HepG2 (cell line): ENCODE measurements around the gene FAM174C. TPM values are rescaled to one million over a fixed set of nuclear protein-coding genes. Genes with fewer than 3 reads are reported as not detected.

Experiments
- ARHGAP35 ChIP-seq: sonication (generic); formaldehyde crosslinking; IDR thresholded peaks from 2 replicates; pipeline ENCODE4 v1.9.0; 2022; ENCODE audit warnings: mild to moderate bottlenecking, inconsistent platforms, moderate library complexity, missing genetic modification reagents, borderline replicate concordance
- EEA1 ChIP-seq: sonication (generic); formaldehyde crosslinking; IDR thresholded peaks from 2 replicates; pipeline ENCODE4 v1.5.1; 2020; ENCODE audit warnings: mild to moderate bottlenecking, missing genetic modification reagents, borderline replicate concordance
- FOXJ3 ChIP-seq: sonication (generic); formaldehyde crosslinking; IDR thresholded peaks from 2 replicates; pipeline ENCODE4 v1.4.0; 2020; ENCODE audit warnings: missing genetic modification reagents, mild to moderate bottlenecking, borderline replicate concordance
- GATAD1 ChIP-seq: IDR thresholded peaks from 2 replicates; pipeline ENCODE4 v1.6.1; 2016; ENCODE audit warnings: missing genetic modification reagents, missing compliant biosample characterization
- POLR2A ChIP-seq, 2 experiments: IDR thresholded peaks; 2 replicates each; pipeline ENCODE4 v1.6.1; 2011; ENCODE audit warnings: low read depth in 2 of 2, low read length in 2 of 2, mild to moderate bottlenecking in 1 of 2, moderate library complexity in 1 of 2; ENCODE audit not compliant: insufficient read depth in 1 of 2
- RAD21 ChIP-seq: fragments of 450-650 bp; formaldehyde crosslinking; IDR thresholded peaks from 2 replicates; pipeline ENCODE4 v1.5.0; 2020; ENCODE audit warnings: mild to moderate bottlenecking
- SALL1 ChIP-seq: sonication (generic); formaldehyde crosslinking; IDR thresholded peaks from 2 replicates; pipeline ENCODE4 v1.8.0; 2022; ENCODE audit warnings: mild to moderate bottlenecking, missing genetic modification reagents
- TEAD3 ChIP-seq: optimal IDR thresholded peaks from 2 replicates; pipeline ENCODE3; 2016; ENCODE audit warnings: borderline replicate concordance
- XRCC5 ChIP-seq: fragments of 200-400 bp; formaldehyde crosslinking; optimal IDR thresholded peaks from 2 replicates; pipeline ENCODE3; 2017; ENCODE audit warnings: mild to moderate bottlenecking, low read length
- YY1 ChIP-seq: IDR thresholded peaks from 2 replicates; pipeline ENCODE4 v1.6.1; 2011; ENCODE audit warnings: low read length, low read depth, moderate library complexity, mild to moderate bottlenecking; ENCODE audit not compliant: insufficient read depth, insufficient replicate concordance
- ZBTB7A ChIP-seq: sonication (generic); formaldehyde crosslinking; IDR thresholded peaks from 2 replicates; pipeline ENCODE4 v1.8.0; 2022; ENCODE audit warnings: mild to moderate bottlenecking, missing genetic modification reagents
- ZFY ChIP-seq: sonication (generic); formaldehyde crosslinking; IDR thresholded peaks from 2 replicates; pipeline ENCODE4 v1.4.0; 2020; ENCODE audit warnings: missing genetic modification reagents
- ZNF180 ChIP-seq: sonication (generic); formaldehyde crosslinking; IDR thresholded peaks from 2 replicates; pipeline ENCODE4 v1.4.0; 2020; ENCODE audit warnings: low read depth, missing genetic modification reagents, borderline replicate concordance
- ZNF225 ChIP-seq: sonication (generic); formaldehyde crosslinking; IDR thresholded peaks from 2 replicates; pipeline ENCODE4 v1.4.0; 2020; ENCODE audit warnings: mild to moderate bottlenecking, missing genetic modification reagents
- ZNF3 ChIP-seq: IDR thresholded peaks from 2 replicates; pipeline ENCODE4 v1.7.0; 2017; ENCODE audit warnings: inconsistent platforms
- ZNF501 ChIP-seq: sonication (generic); formaldehyde crosslinking; IDR thresholded peaks from 2 replicates; pipeline ENCODE4 v1.5.1; 2020; ENCODE audit warnings: mild to moderate bottlenecking, moderate library complexity, missing genetic modification reagents
- ZNF598 ChIP-seq: sonication (generic); formaldehyde crosslinking; IDR thresholded peaks from 2 replicates; pipeline ENCODE4 v1.5.1; 2020; ENCODE audit warnings: mild to moderate bottlenecking, missing genetic modification reagents, borderline replicate concordance
- ZNF605 ChIP-seq: sonication (generic); formaldehyde crosslinking; IDR thresholded peaks from 2 replicates; pipeline ENCODE4 v1.8.0; 2022; ENCODE audit warnings: mild to moderate bottlenecking, missing genetic modification reagents
- ZNF703 ChIP-seq: sonication (generic); formaldehyde crosslinking; IDR thresholded peaks from 2 replicates; pipeline ENCODE4 v1.5.1; 2020; ENCODE audit warnings: missing genetic modification reagents, mild to moderate bottlenecking, moderate library complexity, borderline replicate concordance
- ZNF781 ChIP-seq: sonication (generic); formaldehyde crosslinking; IDR thresholded peaks from 2 replicates; pipeline ENCODE4 v1.5.1; 2020; ENCODE audit warnings: borderline replicate concordance, mild to moderate bottlenecking, missing genetic modification reagents; ENCODE audit errors: not compliant biosample characterization
- polyA plus RNA-seq, 8 experiments: library from polyadenylated mRNA; depleted of rRNA in 3 of 8; stranded (reverse) in 7 of 8; unstranded in 1 of 8; fragments of >200 nt; fragmentation: Illumina TruSeq in 4 of 8; extraction: Trizol in 4 of 8; gene quantifications; 2 replicates each; pipeline versions ENCODE4 v1.2.1 to v1.2.3, GENCODE V29; 2011 to 2016; ENCODE audit warnings: low read depth in 4 of 8, missing spikeins in 1 of 8, mixed read lengths in 1 of 8; ENCODE audit not compliant: insufficient read depth in 1 of 8
- total RNA-seq, 5 experiments: library from RNA; depleted of rRNA; stranded (reverse); fragments of >200 nt; fragmentation: Illumina TruSeq; extraction: Trizol; gene quantifications; 2 replicates each; pipeline ENCODE4 v1.2.3, GENCODE V29; 2016; ENCODE audit warnings: low read depth in 1 of 5
- TF ChIP-seq, protein P1 (sequence below): IDR thresholded peaks from 2 replicates; pipeline ENCODE4 v1.6.1; 2018; ENCODE audit warnings: missing genetic modification reagents, mild to moderate bottlenecking, missing compliant biosample characterization
- TF ChIP-seq, protein P2 (sequence below): sonication (generic); formaldehyde crosslinking; IDR thresholded peaks from 2 replicates; pipeline ENCODE4 v1.8.0; 2022; ENCODE audit warnings: missing genetic modification reagents, mild to moderate bottlenecking, moderate library complexity, borderline replicate concordance
- TF ChIP-seq, protein P3 (sequence below): IDR thresholded peaks from 2 replicates; pipeline ENCODE4 v1.6.1; 2016; ENCODE audit warnings: low read depth, control low read depth
- TF ChIP-seq, protein P4 (sequence below): IDR thresholded peaks from 2 replicates; pipeline ENCODE4 v1.6.1; 2016; ENCODE audit warnings: missing biosample characterization, missing genetic modification reagents, low read depth

The FAM174C gene
- total and polyA plus RNA-seq, 2 of the 13 experiments (the other 11 are each of a cell fraction or from before 2014, with no cell fraction given), result 19.5 to 31.3 TPM

DNA sequence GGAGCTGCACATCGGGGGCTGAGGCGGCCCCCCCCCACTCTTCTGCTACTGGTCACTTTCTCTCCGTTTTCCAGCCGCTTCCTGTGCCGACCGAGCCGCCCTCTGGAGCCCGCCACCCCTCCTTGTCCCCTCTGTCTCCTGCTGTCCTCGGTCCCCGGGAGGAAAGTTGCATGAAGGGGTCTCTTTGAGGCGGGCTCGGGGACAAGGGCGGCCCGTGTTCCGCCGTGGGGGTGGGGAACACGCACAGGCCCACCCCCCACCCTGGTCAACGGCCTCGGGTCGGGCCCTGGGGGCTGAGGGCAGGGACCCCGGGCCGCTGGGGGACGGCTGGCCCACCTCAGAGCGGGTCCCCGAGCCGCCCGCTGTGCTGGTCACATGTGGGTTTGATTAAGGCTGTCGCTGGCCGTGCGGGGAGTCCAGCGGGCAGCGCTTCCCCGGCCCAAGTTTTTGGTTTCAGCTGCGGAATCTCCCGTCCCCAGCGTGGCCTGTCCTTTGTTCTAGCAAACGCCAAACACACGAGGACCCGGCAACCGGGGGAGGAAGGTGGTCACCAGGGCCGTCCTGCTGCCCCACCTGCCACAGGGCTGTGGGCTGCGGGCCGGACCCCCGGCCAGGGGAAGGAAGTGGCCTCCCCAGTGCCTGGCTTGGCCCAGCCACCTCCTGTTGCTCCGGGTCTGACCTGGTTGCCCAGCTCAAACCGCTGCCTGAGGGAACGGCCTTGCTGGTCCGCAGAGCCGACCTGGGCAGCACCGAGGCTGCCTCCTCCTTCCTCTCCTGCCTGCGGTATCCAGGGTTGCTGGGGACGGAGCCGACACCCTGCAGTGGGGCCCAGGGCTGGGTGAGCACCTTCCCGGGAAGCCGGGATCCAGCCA is 12.3 kb downstream of the FAM174C start (continued):
- TF ChIP-seq TEAD3 (CRISPR knock-in tag), result no peak
- 0 out of 2 replicates have a peak, but pooled peaks have one; percentile 22 for TF ChIP-seq ZNF598 (CRISPR knock-in tag)
- no peak for TF ChIP-seq ZNF703 (CRISPR knock-in tag)
- TF ChIP-seq ZFY (CRISPR knock-in tag), result peak; percentile 38
- TF ChIP-seq EEA1, result no peak
- TF ChIP-seq POLR2A (IDR thresholded peaks at IDR 0.05; ENCODE audit: insufficient read depth in 1 of 2, low read depth in 2 of 2, low read length in 2 of 2), result 0 out of 4 replicates have a peak, but pooled peaks of 1 of the 2 experiments have one; percentile 11
- no peak for TF ChIP-seq GATAD1 (CRISPR knock-in tag)
- no peak for TF ChIP-seq ZNF781 (CRISPR knock-in tag)
- TF ChIP-seq, protein P1, sequence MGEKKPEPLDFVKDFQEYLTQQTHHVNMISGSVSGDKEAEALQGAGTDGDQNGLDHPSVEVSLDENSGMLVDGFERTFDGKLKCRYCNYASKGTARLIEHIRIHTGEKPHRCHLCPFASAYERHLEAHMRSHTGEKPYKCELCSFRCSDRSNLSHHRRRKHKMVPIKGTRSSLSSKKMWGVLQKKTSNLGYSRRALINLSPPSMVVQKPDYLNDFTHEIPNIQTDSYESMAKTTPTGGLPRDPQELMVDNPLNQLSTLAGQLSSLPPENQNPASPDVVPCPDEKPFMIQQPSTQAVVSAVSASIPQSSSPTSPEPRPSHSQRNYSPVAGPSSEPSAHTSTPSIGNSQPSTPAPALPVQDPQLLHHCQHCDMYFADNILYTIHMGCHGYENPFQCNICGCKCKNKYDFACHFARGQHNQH (CRISPR knock-in tag), result no peak
- TF ChIP-seq ZNF605 (CRISPR knock-in tag), result peak; percentile 44; the same call in 1 of the 2 replicates
- TF ChIP-seq, protein P2, sequence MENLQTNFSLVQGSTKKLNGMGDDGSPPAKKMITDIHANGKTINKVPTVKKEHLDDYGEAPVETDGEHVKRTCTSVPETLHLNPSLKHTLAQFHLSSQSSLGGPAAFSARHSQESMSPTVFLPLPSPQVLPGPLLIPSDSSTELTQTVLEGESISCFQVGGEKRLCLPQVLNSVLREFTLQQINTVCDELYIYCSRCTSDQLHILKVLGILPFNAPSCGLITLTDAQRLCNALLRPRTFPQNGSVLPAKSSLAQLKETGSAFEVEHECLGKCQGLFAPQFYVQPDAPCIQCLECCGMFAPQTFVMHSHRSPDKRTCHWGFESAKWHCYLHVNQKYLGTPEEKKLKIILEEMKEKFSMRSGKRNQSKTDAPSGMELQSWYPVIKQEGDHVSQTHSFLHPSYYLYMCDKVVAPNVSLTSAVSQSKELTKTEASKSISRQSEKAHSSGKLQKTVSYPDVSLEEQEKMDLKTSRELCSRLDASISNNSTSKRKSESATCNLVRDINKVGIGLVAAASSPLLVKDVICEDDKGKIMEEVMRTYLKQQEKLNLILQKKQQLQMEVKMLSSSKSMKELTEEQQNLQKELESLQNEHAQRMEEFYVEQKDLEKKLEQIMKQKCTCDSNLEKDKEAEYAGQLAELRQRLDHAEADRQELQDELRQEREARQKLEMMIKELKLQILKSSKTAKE (CRISPR knock-in tag), result no peak
- TF ChIP-seq, protein P3, sequence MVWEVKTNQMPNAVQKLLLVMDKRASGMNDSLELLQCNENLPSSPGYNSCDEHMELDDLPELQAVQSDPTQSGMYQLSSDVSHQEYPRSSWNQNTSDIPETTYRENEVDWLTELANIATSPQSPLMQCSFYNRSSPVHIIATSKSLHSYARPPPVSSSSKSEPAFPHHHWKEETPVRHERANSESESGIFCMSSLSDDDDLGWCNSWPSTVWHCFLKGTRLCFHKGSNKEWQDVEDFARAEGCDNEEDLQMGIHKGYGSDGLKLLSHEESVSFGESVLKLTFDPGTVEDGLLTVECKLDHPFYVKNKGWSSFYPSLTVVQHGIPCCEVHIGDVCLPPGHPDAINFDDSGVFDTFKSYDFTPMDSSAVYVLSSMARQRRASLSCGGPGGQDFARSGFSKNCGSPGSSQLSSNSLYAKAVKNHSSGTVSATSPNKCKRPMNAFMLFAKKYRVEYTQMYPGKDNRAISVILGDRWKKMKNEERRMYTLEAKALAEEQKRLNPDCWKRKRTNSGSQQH (CRISPR knock-in tag), result no peak
- no peak for TF ChIP-seq ZNF3 (CRISPR knock-in tag)
- no peak for TF ChIP-seq ZNF225
- no peak; the same call in 1 of the 2 replicates for TF ChIP-seq ZBTB7A (CRISPR knock-in tag)
- no peak for TF ChIP-seq SALL1 (CRISPR knock-in tag)
- TF ChIP-seq, protein P4, sequence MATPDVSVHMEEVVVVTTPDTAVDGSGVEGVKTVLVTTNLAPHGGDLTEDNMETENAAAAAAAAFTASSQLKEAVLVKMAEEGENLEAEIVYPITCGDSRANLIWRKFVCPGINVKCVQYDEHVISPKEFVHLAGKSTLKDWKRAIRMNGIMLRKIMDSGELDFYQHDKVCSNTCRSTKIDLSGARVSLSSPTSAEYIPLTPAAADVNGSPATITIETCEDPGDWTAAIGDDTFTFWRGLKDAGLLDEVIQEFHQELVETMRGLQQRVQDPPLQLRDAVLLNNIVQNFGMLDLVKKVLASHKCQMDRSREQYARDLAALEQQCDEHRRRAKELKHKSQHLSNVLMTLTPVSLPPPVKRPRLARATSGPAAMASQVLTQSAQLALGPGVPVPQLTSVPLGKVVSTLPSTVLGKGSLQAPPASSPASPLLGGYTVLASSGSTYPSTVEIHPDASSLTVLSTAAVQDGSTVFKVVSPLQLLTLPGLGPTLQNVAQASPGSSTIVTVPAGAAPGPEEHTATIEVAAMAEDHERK (CRISPR knock-in tag), result no peak
- 0 out of 2 replicates have a peak, but pooled peaks have one; percentile 10 for TF ChIP-seq RAD21 (CRISPR knock-in tag)
- no peak for TF ChIP-seq YY1
- TF ChIP-seq ARHGAP35 (CRISPR knock-in tag), result 0 out of 2 replicates have a peak, but pooled peaks have one; percentile 36
- TF ChIP-seq ZNF501 (CRISPR knock-in tag), result peak; percentile 51
- peak; percentile 29 for TF ChIP-seq XRCC5
- TF ChIP-seq ZNF180, result no peak
- TF ChIP-seq FOXJ3, result no peak
